Heart right ventricle (tissue), 16 donors: Measurements from ENCODE around the gene PPP2R3B. TPM values are rescaled to one million over a fixed set of nuclear protein-coding genes. Genes with fewer than 3 reads are reported as not detected.

Source experiments
- ATAC-seq, 8 donors: fragments of 200-7000 bp; cut with Tn5 transposase; one replicate each; pipeline ENCODE4 v1.9.1; 2020; ENCODE audit warnings: mild to moderate bottlenecking in 8 of 8, moderate library complexity in 8 of 8, moderate number of reproducible peaks in 1 of 8
- DNase-seq, 2 donors: peaks; one replicate each; pipeline ENCODE4 v3.0.0-alpha.2; 2020
- H3K27ac ChIP-seq, 10 donors: fragments of 200-600 bp; sonication (generic) in 2 of 10; one replicate each; pipeline versions ENCODE4 v1.5.0 to v1.8.0; 2020 to 2022; ENCODE audit warnings: mild to moderate bottlenecking in 3 of 10
- H3K27me3 ChIP-seq, 7 donors: fragments of 200-600 bp; one replicate each; pipeline ENCODE4 v1.8.0; 2021 to 2022; ENCODE audit warnings: mild to moderate bottlenecking in 2 of 7
- H3K36me3 ChIP-seq, 9 donors: fragments of 200-600 bp; sonication (generic) in 1 of 9; one replicate each; pipeline versions ENCODE4 v1.5.0 to v1.8.0; 2020 to 2022; ENCODE audit warnings: mild to moderate bottlenecking in 2 of 9
- H3K4me1 ChIP-seq, 9 donors: fragments of 200-600 bp; sonication (generic) in 1 of 9; one replicate each; pipeline versions ENCODE4 v1.5.0 to v1.8.0; 2020 to 2022; ENCODE audit warnings: mild to moderate bottlenecking in 4 of 9
- H3K4me3 ChIP-seq, 10 donors: fragments of 200-600 bp; sonication (generic) in 2 of 10; one replicate each; pipeline versions ENCODE4 v1.5.0 to v1.8.0; 2020 to 2022; ENCODE audit warnings: mild to moderate bottlenecking in 7 of 10, moderate library complexity in 2 of 10
- H3K9me3 ChIP-seq, 11 donors: fragments of 200-600 bp in 10 of 11; sonication (generic) in 2 of 11; one replicate each; pipeline versions ENCODE4 v1.5.0 to v1.8.0; 2013 to 2022; ENCODE audit warnings: mild to moderate bottlenecking in 2 of 11, control low read depth in 1 of 11, moderate library complexity in 1 of 11
- WGBS, 2 donors: extraction: QIAGEN DNeasy Blood & Tissue Kit; methylation state at CpG; one replicate each; pipeline ENCODE4 v1.1.7; 2013; ENCODE audit warnings: inconsistent platforms in 1 of 2; 5-methylcytosine and 5-hydroxymethylcytosine counted together
- intact Hi-C, 10 donors: fragments of 100-400 bp; cut with DNase I; formaldehyde crosslinking; loops; one replicate each; pipeline versions ENCODE4 v1.11.1 to v1.14.2; 2022
- polyA plus RNA-seq, 2 donors: library from polyadenylated mRNA; stranded (reverse); fragments of 200-250 nt; gene quantifications; one replicate each; pipeline ENCODE4 v1.2.3, GENCODE V29; 2013
- total RNA-seq, 10 donors: library from RNA; stranded (reverse); fragmentation: NEBNext Ultra II Directional in 3 of 10; extraction: Animal tissue kit (Norgen Biotek cat#: 25700) in 3 of 10; gene quantifications; one replicate each; pipeline versions ENCODE4 v1.2.1 to v1.2.4, GENCODE V29; 2021 to 2023
- TF ChIP-seq, protein P1 (sequence below), 9 donors: fragments of 200-600 bp; sonication (generic) in 2 of 9; IDR thresholded peaks; one replicate each; pipeline versions ENCODE4 v1.5.0 to v1.8.0; 2021 to 2022; ENCODE audit warnings: antibody characterized with exemption in 9 of 9, mild to moderate bottlenecking in 5 of 9, moderate library complexity in 1 of 9
- donor health status: Arrhythmogenic right ventricular cardiomyopathy.
- donor health status: ischemic (EF 13 %, LVEDD 7.1; RV severe dilation, severe dysfunction).
- donor health status: healthy with polysubstance abuse.
- donor health status: DM: no; HTN: yes; CAD: no.
- donor health status: DM: no; HTN: no; CAD: no.
- donor health status: ischemic (EF 25% LVEDD 6.9; RV normal size, moderate dysfunction).
- donor health status: ischemic (EF 25% LVEDD 5.7; RV mildly dilated, moderate dysfunction).
- donor health status: healthy.
- donor health status: DM: yes; HTN: yes; CAD: no.
- donor health status: Ischemic cardiomyopathy.
- donor health status: ischemic (EF 35%, LVEDD 5.7; RV mildly dilated, moderate dysfunction).
- donor health status: nonischemic (EF 11% LVEDD 7.7; RV severe dilation, severe dysfunction).
- donor health status: DM: yes; HTN: yes; CAD: no.
- donor health status: PGD.
- donor health status: ischemic (EF 29% LVEDD 5.4; RV normal size, mild dysfunction).
- donor health status: nonischemic (EF 23%, LVEDD 6.1; RV moderate dilation, normal function).

The PPP2R3B gene
- total and polyA plus RNA-seq, 12 donors, result 73.9 to 362 (median 128) TPM

DNA sequence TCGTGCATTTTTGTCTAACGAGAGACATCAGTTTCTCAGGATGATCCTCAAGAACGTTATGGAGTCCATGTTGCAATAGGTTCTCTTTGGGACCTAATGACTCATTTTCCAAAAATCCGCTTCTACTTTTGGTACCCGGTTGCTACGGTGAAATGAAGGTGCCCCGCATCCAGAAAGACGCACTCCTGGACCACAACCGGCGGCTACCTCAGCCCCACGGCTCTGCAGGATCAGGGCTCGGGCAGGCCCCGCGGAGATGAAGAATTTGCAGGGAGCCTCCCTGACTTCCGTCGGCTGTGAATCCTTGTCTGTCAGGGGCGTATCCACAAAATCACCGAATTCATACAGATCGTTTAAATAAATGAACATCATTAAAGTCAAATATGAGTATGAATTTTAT lies 83.7 kb downstream of the PPP2R3B start:
- 92 to 96% methylated on average over 19 of the region's 19 CpGs for WGBS, 2 donors
- intact Hi-C loops, result no loop called here
- DNase-seq (no peak), ATAC-seq (no peak)
- no peak overlapping the region for H3K27ac ChIP-seq
- peaks cover 0 to 19% (median 0%) of the 10 kb centered on the region in 11 donors for H3K9me3 ChIP-seq
- TF ChIP-seq, protein P1, sequence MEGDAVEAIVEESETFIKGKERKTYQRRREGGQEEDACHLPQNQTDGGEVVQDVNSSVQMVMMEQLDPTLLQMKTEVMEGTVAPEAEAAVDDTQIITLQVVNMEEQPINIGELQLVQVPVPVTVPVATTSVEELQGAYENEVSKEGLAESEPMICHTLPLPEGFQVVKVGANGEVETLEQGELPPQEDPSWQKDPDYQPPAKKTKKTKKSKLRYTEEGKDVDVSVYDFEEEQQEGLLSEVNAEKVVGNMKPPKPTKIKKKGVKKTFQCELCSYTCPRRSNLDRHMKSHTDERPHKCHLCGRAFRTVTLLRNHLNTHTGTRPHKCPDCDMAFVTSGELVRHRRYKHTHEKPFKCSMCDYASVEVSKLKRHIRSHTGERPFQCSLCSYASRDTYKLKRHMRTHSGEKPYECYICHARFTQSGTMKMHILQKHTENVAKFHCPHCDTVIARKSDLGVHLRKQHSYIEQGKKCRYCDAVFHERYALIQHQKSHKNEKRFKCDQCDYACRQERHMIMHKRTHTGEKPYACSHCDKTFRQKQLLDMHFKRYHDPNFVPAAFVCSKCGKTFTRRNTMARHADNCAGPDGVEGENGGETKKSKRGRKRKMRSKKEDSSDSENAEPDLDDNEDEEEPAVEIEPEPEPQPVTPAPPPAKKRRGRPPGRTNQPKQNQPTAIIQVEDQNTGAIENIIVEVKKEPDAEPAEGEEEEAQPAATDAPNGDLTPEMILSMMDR (IDR thresholded peaks at IDR 0.05), result no peak
- H3K36me3 ChIP-seq, result peaks cover 0 to 82% (median 33%) of the 10 kb centered on the region in 9 donors
- H3K4me3 ChIP-seq, result no peak overlapping the region
- no peaks in the 10 kb centered on the region for H3K4me1 ChIP-seq
- no peaks in the 10 kb centered on the region for H3K27me3 ChIP-seq

DNA sequence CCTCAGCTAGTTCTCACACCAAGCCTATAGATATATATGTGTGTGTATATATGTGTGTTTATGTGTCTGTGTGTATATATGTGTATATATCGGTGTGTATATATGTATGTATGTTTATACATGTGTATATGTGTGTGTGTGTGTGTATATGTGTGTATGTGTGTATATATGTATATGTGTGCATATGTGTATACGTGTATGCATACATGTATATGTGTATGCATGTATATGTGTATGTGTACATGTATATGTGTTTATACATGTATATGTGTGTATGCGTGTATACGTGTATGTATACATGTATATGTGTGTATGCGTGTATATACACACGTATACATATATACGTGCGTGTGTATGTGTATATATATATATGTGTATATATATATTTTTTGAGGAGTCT lies 86.4 kb downstream of the PPP2R3B start:
- no peak for DNase-seq
- no peak overlapping the region for H3K27ac ChIP-seq
- H3K4me1 ChIP-seq, result no peaks in the 10 kb centered on the region
- 93 to 97% methylated on average over 8 of the region's 8 CpGs for WGBS, 2 donors
- peaks cover 0 to 65% (median 20%) of the 10 kb centered on the region in 9 donors for H3K36me3 ChIP-seq
- TF ChIP-seq, protein P1 (IDR thresholded peaks at IDR 0.05), result no peak
- peaks cover 0 to 19% (median 0%) of the 10 kb centered on the region in 11 donors for H3K9me3 ChIP-seq
- no peaks in the 10 kb centered on the region for H3K27me3 ChIP-seq
- intact Hi-C loops, result no loop called here
- no peak overlapping the region for H3K4me3 ChIP-seq
- no peak for ATAC-seq

DNA sequence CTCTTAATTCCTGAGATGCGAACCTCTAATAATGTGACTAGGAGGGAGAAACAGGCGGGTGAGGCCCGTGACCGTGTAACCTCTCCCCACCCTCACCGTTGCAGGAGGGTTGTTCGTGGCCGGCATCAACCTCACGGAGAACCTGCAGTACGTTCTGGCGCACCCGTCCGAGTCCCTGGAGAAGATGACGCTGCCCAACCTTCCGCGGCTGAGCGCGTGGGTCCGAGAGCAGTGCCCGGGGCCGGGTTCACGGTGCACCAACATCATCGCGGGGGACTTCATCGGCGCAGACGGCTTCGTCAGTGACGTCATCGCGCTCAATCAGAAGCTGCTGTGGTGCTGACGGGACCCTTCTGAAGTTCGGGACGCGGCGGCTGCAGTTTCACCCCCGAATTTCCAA lies 87.7 kb downstream of the PPP2R3B start:
- Histone ChIP-seq H3K9me3 (peaks cover 0 to 11% (median 0%) of the 10 kb centered on the region in 11 donors), H3K36me3 (peaks cover 0 to 65% (median 9%) of the 10 kb centered on the region in 9 donors), H3K4me3 (no peak overlapping the region), H3K27me3 (no peaks in the 10 kb centered on the region), H3K4me1 (no peaks in the 10 kb centered on the region), H3K27ac (no peak overlapping the region)
- no peak for ATAC-seq
- WGBS, 2 donors, result 96 to 98% methylated on average over 36 of the region's 36 CpGs
- DNase-seq, result no peak
- intact Hi-C loops, result no loop called here
- TF ChIP-seq, protein P1 (IDR thresholded peaks at IDR 0.05), result no peak

DNA sequence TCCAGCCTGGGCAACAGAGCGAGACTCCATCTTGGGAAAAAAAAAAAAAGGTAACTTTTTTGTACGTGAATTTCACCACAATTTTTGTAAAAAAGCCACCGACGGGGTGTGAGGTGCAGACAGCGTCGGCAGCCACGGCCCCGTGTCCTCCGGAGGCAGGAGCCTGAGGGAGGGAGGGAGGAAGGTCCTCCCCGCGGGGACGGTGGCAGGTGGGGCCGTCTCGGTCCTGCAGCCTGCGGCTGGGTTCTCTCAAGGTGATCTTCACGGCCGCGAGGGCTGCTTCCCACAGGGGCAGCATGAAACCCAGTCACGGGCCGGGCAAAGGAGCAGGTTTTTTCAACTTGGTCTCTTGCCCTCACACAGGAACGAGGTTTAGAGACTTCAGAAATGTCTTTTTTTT lies 91.6 kb downstream of the PPP2R3B start:
- no peak overlapping the region for H3K27ac ChIP-seq
- H3K4me3 ChIP-seq, result no peak overlapping the region
- intact Hi-C loops, result no loop called here
- TF ChIP-seq, protein P1 (IDR thresholded peaks at IDR 0.05), result no peak
- H3K36me3 ChIP-seq, result peaks cover 0 to 67% (median 14%) of the 10 kb centered on the region in 9 donors
- 95 to 96% methylated on average over 21 of the region's 21 CpGs for WGBS, 2 donors
- DNase-seq (no peak), ATAC-seq (no peak)
- peaks cover 0 to 7% (median 0%) of the 10 kb centered on the region in 11 donors for H3K9me3 ChIP-seq
- no peaks in the 10 kb centered on the region for H3K27me3 ChIP-seq
- H3K4me1 ChIP-seq, result no peaks in the 10 kb centered on the region
